Mammary epithelial cell (primary cell): ENCODE data around the gene EID3.

ENCODE experiments used
- CTCF ChIP-seq, 2 donors: IDR thresholded peaks in 1 of 2; conservative IDR thresholded peaks in 1 of 2; 2 replicates each; pipeline ENCODE4 v1.5.1; 2011 to 2012; ENCODE audit warnings: inconsistent platforms in 2 of 2, low read length in 2 of 2, mild to moderate bottlenecking in 2 of 2, control low read depth in 1 of 2, low read depth in 1 of 2; ENCODE audit not compliant: insufficient read depth in 1 of 2; ENCODE audit errors: extremely low read depth in 1 of 2
- EZH2 ChIP-seq: IDR thresholded peaks from 2 replicates; pipeline ENCODE4 v1.6.1; 2012; ENCODE audit warnings: low read length, inconsistent platforms, borderline replicate concordance

- TF ChIP-seq CTCF (conservative IDR thresholded peaks at IDR 0.05 in 1 of 2, IDR thresholded peaks at IDR 0.05 in 1 of 2; ENCODE audit: extremely low read depth in 1 of 2, insufficient read depth in 1 of 2, low read depth in 1 of 2, low read length in 2 of 2) (no peak), EZH2 (no peak)
These were observed 21.4 kb upstream of the EID3 start for GRCh38 chr12:104282109-104282508.
